Activated gamma-delta T cell (primary cell): ENCODE measurements around the gene TSKU.

ENCODE experiments used
- DNase-seq: peaks from one replicate; lab custom pipeline; 2025; lab: John Stamatoyannopoulos, UW

TSKU gene

GRCh38 chr11:76770642-76771445, 12.3 kb upstream of the TSKU start:
- DNase-seq = no peak

GRCh38 chr11:76771446-76772099, 11.6 kb upstream of the TSKU start:
- no peak for DNase-seq

GRCh38 chr11:76772100-76772782, 10.9 kb upstream of the TSKU start:
- DNase-seq = no peak

- no peak for DNase-seq
Measured at GRCh38 chr11:76772783-76773106, 10.4 kb upstream of the TSKU start.

GRCh38 chr11:76773921-76774361, 9.2 kb upstream of the TSKU start:
- DNase-seq = no peak

- DNase-seq = no peak
Measured at GRCh38 chr11:76776472-76776871, 6.7 kb upstream of the TSKU start.

GRCh38 chr11:76777305-76777704, 5.9 kb upstream of the TSKU start:
- no peak for DNase-seq

GRCh38 chr11:76777876-76778275, 5.3 kb upstream of the TSKU start:
- DNase-seq = no peak

- DNase-seq = no peak
Measured at GRCh38 chr11:76778874-76779273, 4.3 kb upstream of the TSKU start.

- no peak for DNase-seq
Measured at GRCh38 chr11:76781046-76781801, 1.9 kb upstream of the TSKU start.

- DNase-seq = no peak
Measured at GRCh38 chr11:76781807-76782530, 1.2 kb upstream of the TSKU start.

GRCh38 chr11:76782531-76783293, 444 bp upstream of the TSKU start:
- no peak for DNase-seq

GRCh38 chr11:76783896-76784813, 999 bp downstream of the TSKU start:
- DNase-seq = no peak

- no peak for DNase-seq
Measured at GRCh38 chr11:76785513-76785912, 2.4 kb downstream of the TSKU start.

- DNase-seq = no peak
Measured at GRCh38 chr11:76786016-76786415, 2.9 kb downstream of the TSKU start.

- no peak for DNase-seq
Measured at GRCh38 chr11:76786441-76787014, 3.4 kb downstream of the TSKU start.

GRCh38 chr11:76787271-76787670, 4.1 kb downstream of the TSKU start:
- no peak for DNase-seq

GRCh38 chr11:76787911-76788596, 4.9 kb downstream of the TSKU start:
- no peak for DNase-seq
